Measurements from ENCODE around the gene ANKRD53.

Gene ANKRD53

GRCh38 chr2:70978341-70979179 lies at the start of gene ANKRD53:
TSS of gene ANKRD53 (plus strand) at chr2:70978630. CDS start at chr2:70978646, 16 bp downstream.
- DNase-seq, result peak; percentile 35

- no peak for DNase-seq
These were observed 47.8 kb upstream of the ANKRD53 start for GRCh38 chr2:70930371-70931329.

GRCh38 chr2:70931376-70932000 lies 46.9 kb upstream of the ANKRD53 start:
- no peak for DNase-seq

GRCh38 chr2:70932631-70933230 lies 45.7 kb upstream of the ANKRD53 start:
- no peak for DNase-seq

- DNase-seq, result no peak
These were observed 43.4 kb upstream of the ANKRD53 start for GRCh38 chr2:70934981-70935380.

- peak; percentile 63 for DNase-seq
These were observed 42.8 kb upstream of the ANKRD53 start, which contains the start of gene ATP6V1B1 for GRCh38 chr2:70935468-70936164. TSS of gene ATP6V1B1 (plus strand) at chr2:70935900. CDS start at chr2:70935955, 55 bp downstream.

GRCh38 chr2:70936165-70936978 lies 42.1 kb upstream of the ANKRD53 start:
- peak; percentile 32 for DNase-seq

- no peak for DNase-seq
These were observed 41.2 kb upstream of the ANKRD53 start for GRCh38 chr2:70936979-70937811.

- DNase-seq, result no peak
These were observed 40.4 kb upstream of the ANKRD53 start for GRCh38 chr2:70937866-70938585.

- DNase-seq, result no peak
These were observed 39.9 kb upstream of the ANKRD53 start for GRCh38 chr2:70938586-70938950.

GRCh38 chr2:70939001-70939838 lies 39.2 kb upstream of the ANKRD53 start:
- no peak for DNase-seq

- DNase-seq, result no peak
These were observed 38.4 kb upstream of the ANKRD53 start for GRCh38 chr2:70939839-70940580.

- no peak for DNase-seq
These were observed 37.2 kb upstream of the ANKRD53 start for GRCh38 chr2:70941186-70941585.

GRCh38 chr2:70941701-70942100 lies 36.7 kb upstream of the ANKRD53 start:
- DNase-seq, result no peak

GRCh38 chr2:70942396-70943204 lies 35.8 kb upstream of the ANKRD53 start:
- DNase-seq, result no peak

GRCh38 chr2:70943205-70943871 lies 35.1 kb upstream of the ANKRD53 start:
- no peak for DNase-seq
